Ovary (tissue), 3 donors: ENCODE measurements around the gene ANKLE2.

Source experiments
- CTCF ChIP-seq, 3 donors: fragments of 450-650 bp in 2 of 3; fragments of 200-600 bp in 1 of 3; IDR thresholded peaks; one replicate each; pipeline versions ENCODE4 v1.5.1 to v1.8.0; 2016 to 2022; ENCODE audit warnings: antibody characterized with exemption in 3 of 3, mild to moderate bottlenecking in 1 of 3
- POLR2A ChIP-seq: fragments of 450-650 bp; IDR thresholded peaks from one replicate; pipeline ENCODE4 v1.6.1; 2017; ENCODE audit warnings: antibody characterized with exemption, mild to moderate bottlenecking, moderate library complexity
- donor health status: DM: no; HTN: no; CAD: no.

- TF ChIP-seq POLR2A (no peak), CTCF (IDR thresholded peaks at IDR 0.05) (no peak)
These were observed 22.9 kb upstream of the ANKLE2 start for GRCh38 chr12:132784580-132784979.
